HG03558 (cell line): ENCODE results near the gene TARS1.

Experiments
- ATAC-seq: cut with Tn5 transposase; IDR thresholded peaks from one replicate; pipeline ENCODE4 v1.9.1; 2021; ENCODE audit warnings: moderate number of reproducible peaks; ENCODE audit not compliant: unreplicated experiment; ENCODE audit errors: extremely low read depth

TARS1 gene

DNA sequence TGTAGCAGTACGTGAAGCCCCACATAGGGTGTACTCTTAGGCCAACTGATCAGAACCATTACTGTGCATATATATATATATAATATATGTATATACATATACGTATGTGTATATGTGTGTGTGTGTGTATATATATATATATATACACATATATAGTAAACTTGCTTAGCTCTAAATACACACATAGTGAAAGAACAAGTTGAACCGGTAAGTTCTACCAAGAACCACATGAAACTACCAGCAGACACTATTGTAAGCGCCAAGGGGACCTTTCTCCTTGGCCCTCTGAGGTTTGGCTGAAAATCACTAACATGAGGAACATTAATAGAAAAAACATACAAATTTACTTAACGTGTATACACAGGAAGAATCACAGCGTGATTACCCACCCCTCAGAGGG is 1.8 kb upstream of the TARS1 start:
- no peak for ATAC-seq

DNA sequence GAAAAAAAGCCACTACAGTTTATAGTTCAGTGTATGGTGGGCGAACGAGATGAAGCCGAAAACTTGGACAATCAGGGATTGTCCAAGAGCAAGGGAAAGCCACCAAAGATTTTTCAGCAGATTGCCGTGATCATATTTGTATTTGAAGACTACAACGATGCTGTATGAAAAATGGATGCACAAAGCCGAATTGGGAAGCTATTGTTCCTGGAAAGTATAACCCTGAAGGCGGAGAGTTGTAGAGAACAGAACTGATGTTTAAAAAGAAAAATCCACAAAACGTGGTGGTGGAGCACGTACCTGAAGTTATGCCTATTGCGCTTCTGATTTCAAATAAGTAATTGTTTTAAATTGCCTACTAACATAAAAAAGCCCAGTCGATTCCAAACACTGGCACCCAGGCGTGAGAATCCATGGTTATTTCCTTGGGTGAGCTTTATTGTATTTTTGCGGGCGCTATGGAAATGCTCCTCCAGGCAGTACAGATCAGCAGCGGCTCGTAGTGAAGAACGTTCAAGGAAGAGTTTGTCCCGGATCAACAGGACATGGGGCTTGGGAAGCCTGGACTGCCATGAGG is 772 bp upstream of the TARS1 start:
- ATAC-seq: no peak

DNA sequence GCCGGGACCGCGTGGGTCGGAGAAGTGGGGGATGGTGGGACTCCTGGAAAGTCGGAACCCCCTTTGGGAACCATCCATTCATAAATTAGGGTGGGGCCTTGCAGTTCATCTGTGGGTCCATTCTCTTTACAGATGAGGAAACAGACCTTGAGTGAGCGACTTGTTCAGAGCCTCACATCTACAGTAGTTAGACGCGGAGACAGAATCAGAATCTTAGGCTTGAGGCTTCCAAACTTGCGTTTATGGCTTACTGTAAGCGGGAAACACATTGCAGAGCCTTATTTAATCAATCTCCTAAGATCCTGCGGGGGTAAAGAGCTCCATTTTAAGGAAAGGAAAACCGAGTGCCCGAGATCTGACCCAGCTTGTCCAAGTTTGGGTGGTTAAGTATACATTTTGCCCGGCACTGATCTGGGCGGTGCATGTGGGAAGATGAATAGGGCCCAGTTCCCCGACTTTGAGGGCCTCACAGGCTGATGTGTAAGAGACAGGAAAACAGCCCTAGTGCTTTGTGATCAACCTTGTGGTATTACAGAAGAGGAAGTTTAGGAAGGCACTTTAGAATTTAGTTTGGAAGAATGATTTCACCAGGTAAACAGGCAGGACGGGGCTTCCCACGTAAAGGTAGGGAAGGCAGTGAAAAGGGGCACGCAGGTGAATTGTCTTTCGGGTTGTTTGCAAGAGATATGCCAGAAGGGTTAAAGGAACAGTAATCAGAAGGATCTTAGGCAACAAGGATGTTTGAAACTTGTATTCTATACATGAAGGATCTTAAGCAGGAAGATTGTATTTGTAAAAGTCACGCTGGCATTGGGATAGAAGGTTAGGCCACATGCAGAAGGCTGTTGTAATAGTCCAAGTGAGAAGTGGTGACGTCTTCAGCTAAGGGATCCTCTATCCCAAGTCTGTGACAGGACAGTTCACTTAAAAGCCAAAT is 744 bp downstream of the TARS1 start:
- ATAC-seq: no peak

DNA sequence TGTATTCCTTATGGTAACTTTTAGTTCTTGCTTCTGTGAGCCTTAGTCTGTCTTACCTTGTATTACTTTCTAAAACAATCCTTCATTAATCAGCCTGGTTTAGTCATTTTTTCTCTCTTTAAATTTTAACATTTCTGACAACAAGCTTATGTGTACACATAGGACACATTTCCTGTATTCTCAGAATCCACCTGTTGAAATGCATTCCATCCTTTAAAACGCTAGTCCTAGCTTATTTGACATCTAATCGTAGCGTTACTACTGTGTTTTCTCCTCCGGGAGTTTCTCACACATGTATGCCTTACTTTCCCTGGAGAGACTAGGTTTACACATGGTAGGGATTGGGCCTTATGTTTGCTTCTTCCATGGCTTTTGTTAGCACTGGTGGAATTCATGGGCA is 3.8 kb downstream of the TARS1 start:
- no peak for ATAC-seq

DNA sequence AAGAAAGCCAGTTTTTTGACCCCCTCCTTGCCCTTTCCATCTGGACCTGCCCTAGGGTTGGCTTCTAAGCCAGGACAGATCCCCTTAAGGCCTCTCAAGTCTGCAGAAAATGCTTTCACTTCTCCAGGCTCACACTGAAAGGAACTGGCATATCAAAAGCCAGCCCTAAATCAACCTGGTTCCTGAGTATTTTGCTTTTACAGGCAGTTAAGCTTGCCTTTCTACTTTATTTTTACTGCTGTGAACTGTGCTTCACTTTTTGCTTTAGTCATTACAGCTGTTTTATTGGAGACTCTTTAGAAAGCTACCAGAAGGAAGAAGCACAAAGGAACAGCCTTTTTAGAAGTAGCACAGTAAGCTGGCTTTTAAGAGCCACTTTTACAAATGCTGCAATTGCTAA is 5.0 kb downstream of the TARS1 start:
- no peak for ATAC-seq

DNA sequence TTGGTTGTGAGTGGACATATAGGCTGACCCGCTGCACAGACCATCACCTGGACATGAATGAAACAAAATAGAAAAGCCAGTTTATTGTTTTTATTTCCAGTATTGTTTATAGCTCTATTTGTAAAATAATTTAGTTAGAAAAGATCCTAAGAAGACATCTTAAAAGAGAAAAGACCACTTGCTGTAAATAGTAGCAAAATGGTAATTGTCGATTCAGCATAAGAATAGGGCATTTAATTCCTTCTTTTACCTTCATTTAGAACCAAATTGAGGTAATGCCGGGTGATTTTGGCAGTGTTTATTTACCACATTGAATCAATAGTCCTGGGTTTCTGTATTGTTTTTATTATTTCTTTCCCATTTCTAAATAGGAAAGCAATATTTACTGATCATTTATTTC is 7.4 kb downstream of the TARS1 start:
- no peak for ATAC-seq

DNA sequence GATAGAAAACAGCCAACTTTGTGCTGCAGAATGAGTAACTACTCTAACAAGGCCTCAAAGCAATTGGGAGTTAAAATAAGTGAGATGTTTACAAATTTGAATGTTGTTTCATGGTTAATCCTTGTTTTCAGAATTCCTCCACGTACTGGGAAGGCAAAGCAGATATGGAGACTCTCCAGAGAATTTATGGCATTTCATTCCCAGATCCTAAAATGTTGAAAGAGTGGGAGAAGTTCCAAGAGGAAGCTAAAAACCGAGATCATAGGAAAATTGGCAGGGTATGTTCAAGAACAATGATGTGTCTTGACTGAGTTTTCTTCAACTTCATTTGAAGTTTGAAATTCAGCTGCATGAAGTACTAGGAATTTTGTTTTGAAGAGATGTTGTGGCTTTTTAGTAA is 16.4 kb downstream of the TARS1 start:
- ATAC-seq: no peak

DNA sequence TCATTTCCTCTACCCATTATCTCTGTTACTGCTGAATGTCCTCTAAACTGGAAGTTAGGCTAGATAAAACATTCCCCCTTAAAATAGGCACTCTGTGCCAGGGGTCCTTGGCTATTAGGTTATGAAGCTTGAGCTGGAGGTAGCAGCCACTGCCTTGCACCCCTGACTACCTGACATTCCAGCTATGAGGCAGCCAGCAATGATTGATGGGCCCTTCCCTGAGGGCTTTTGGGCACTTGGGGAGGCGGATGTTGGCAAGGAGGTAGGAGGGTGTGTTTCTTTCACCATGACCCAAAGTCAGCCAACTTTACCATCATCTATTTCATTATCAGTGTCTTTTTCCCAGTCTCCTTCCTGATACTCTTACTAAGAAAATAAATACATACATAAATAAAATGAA is 17.1 kb downstream of the TARS1 start:
- no peak for ATAC-seq

DNA sequence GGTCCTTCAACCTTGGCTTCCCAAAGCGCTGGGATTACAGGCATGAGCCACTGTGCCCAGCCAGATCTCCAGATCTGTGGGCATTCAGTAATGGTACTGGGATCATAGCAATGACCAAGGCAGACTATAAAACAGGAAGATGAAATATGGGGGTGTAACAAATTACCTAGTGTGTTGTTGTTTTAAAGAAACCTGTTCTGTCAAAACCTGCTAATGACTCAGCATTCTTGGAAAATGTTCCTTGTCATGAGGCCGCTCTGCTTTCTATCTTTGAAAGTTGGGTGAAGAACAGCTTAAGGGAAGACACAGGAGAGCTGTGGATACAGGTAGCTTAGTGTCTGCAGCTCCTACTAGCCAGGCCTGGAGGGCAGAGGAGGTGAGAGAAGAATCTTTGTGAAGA is 19.4 kb downstream of the TARS1 start:
- no peak for ATAC-seq

DNA sequence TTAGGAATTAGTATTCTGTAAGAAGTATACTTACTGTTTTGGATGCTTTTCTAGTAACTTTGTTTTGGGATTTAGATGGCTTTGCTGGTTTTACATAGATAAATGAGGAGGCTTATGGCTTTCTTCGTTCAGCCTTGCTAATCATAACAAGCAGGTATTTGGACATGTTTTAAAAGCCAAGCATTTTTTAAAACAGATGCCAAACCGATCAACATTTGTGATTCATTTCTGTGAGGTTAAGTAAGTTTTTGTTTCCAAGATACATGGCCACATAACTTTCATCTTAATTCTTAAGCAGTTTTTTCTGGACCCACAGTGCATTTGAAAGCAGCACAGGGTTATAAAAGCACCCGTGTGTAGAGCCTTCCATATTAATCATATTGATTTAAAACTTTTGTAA is 21.7 kb downstream of the TARS1 start:
- no peak for ATAC-seq

DNA sequence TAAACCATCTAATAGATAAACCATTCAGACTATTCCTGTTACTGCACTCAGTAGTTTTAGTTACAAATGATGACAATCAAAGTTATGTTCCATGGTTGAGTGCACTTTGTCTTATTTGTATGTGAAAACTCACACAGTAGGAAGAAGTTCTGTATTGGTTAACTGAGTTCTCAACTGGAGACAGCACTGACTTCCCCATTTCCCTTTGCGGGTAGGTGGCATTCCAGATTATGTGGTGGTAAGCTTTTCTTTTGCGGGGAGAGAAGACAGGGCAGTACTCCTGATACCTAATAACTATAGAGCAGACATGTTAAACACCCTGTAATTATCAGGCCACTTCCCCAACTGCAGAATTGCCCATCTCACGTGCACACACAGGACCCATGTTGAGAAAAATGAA is 24.4 kb downstream of the TARS1 start:
- no peak for ATAC-seq

DNA sequence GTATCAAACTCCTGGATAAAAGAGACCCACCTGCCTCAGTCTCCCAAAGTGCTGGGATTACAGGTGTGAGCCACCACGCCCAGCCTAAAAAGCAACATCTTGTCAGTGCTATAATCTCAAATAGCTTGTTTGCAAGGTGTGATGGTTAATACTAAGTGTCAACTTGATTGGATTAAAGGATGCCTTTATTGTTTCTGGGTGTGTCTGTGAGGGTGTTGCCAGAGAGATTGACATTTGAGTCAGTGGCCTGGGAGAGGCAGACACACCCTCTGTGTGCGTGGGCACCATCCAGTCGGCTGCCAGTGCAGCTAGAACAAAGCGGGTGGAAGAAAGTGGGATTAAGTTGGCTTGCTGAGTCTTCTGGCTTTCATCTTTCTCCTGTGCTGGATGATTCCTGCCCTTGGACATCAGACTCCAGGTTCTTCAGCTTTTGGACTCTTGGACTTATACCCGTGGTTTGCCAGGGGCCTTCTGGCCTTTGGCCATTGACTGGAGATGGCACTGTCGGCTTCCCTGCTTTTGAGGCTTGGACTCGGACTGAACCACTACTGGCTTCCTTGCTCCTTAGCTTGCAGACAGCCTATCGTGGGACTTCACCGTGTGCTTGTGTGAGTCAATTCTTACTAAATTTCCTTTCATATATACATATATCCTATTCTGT is 28.1 kb downstream of the TARS1 start:
- no peak for ATAC-seq

DNA sequence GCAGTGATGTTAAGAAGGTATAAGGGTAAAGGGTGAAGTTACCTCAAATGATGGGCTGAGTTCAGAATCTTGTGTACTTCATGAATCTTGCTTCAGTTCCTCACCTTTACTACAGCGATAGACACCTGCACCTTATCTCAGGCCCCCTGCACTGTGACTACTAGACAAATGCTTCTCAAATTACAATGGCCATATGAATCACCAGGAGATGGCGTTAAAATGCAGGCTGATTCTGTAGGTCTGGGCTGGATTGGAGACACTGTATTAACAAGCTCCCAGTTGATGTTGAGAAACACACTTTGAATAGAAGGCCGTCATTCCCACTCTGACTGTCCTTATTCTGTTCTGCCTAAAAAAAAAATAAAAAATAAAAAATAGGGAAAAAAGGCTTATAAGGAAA is 29.8 kb downstream of the TARS1 start:
- no peak for ATAC-seq

DNA sequence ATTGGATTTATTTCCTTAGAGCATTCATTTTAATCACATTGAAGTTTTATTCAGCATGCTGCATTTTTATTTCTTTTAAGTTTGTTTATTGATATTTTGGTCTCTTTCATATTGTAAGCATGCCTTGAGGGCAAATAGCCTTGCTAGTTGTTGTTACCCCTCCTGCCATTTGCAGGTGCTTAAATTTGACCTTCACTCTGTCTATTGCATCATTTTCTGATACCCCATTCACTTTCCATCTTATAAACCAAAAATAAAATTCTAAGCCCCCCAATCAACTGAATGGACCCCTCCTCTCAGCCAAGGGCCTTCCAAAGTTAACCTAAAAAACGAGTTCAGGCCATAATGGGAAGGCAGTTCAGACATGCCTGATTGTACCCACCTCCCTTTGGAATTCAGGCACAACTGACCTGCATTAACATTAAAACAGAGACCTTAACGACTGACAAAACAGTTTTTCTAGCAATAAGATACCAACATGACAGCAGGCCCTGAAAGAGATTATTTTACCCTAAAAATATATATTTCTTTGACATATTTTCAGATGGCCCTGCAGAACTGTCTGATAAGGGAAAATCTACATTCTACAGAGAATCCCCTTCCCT is 32.1 kb downstream of the TARS1 start:
- ATAC-seq: no peak

DNA sequence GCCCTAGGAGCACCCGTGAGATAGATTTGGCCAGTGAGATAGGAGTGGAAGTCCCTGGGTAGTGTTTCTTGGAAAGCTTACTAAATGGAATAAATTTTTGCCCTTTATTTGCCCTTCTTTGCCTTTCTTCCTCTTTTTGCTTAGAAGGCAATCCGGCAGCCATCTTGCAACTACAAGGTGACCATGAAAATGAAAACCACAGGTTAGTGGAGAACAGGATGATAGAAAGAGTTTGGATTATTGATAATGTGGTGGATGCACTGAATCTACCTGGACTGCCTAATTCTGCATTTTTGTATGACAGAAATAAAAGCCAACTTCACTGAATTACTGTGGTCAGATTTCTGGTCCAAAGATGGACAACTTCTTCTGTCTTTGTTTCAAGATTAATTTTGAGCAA is 33.2 kb downstream of the TARS1 start:
- ATAC-seq: no peak

DNA sequence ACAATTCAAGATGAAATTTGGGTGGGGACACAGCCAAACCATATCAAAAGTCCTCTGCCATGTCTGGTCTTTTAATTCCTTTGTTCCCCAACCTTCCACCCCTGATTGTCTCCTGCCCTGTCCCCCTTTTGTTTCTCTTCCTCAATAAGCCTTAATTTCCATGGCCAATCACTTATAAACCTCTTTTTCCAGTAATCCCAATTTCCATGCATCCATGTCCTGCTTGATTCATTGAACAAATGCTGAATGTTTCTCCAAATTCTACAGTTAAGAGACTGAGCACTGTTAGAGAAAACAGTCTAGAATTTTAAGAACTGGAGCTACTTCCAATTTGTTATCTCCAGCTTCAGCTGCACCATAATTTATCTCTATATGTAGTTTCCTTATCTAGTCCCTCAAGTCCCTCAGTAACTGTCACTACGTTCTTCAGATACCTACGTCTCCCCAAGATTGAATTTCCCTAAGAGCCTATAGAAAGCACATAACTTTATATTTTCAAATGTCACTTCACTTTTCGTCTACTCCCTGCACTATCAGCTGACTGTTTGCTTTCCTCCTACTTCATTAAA is 34.2 kb downstream of the TARS1 start:
- ATAC-seq: no peak

DNA sequence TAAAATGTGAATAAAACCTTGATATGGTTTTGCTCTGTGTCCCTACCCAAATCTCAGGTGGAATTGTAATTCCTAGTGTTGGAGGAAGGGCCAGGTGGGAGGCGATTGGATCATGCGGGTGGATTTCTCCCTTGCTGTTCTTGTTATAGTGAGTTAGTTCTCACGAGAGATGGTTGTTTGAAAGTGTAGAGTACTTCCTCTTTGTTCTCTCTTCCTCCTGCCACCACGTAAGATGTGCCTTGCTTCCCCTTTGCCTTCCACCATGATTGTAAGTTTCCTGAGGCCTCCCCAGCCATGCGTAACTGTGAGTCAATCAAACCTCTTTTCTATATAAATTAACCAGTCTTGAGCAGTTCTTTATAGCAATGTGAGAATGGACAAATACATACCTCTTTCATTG is 34.9 kb downstream of the TARS1 start:
- no peak for ATAC-seq

DNA sequence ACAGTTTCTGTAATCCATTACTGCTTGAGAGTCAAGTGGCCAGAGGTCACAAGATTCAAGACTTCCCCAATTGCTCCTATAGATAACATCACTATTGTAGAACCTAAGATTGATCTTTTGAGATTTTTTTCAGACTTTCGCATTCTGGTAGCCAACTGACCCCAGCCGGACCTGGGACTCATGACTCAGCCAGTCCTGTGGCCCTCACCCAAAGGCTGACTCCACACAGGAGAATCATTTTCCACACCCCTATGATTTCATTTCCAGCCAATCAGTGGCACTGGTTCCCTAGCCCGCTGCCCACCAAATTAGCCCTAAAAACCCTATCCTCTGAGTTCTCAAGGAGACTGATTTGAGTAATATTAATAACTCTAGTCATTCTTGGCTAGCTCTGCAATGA is 36.2 kb downstream of the TARS1 start:
- ATAC-seq: no peak

DNA sequence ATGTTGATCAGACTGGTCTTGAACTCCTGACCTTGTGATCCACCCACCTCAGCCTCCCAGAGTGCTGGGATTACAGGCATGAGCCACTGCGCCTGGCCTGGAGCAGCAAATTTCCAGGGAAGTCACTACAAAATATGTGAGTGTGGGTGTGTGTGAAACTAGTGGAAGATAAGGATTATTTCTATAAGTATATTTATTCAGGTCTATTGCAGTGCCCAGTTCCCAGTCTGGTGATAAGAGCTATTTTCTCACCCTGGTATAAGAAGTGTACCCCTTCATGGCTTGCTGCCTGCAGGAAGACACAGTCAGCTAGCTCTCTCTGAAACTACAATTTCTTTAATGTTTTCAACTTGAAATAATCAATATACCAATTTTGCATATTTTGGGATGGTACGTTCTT is 37.1 kb downstream of the TARS1 start:
- no peak for ATAC-seq

DNA sequence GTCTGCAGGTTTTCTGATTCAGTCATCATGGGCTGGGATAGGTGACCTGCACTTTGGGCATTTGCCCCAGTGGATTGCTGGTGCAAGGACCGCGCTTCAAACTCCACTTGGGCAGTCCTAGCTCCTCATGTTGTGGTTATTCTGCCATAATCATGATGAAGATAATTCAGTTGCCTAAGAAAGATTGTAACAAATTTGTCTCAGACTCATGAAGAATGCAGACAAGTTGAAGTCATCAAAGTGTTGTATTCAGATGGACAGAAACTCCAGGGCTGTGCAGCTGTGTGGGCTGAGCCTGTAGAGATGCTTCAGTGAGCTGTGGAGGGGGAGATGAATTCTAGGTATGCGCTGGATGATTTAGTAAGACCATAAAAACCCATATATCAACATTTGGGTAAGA is 38.5 kb downstream of the TARS1 start:
- no peak for ATAC-seq

DNA sequence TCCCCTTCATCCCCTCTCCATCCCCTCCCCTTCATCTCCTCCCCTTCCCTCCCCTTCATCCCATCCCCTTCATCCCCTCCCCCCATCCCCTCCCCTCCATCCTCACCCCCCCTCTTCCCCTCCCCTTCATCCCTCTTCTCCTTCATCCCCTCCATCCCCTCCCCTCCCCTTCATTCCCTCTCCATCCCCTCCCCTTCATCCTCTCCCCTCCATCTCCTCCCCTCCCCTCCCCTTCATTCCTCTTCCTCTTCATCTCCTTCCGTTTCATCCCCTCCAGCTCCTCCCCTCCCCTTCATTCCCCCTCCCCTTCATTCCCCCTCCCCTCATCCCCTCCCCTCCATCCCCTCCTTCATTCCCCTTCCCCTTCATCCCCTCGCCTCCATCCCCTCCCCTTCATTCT is 40.1 kb downstream of the TARS1 start:
- ATAC-seq: no peak
